NCI-H1105 treated with DMSO at 0.1 percent for 48 hours (cell line): ENCODE results near the gene ASCC1.
"Not testable (repeated sequence)": the region's sequence is repeated elsewhere in the genome, so short reads cannot be mapped to it uniquely, and the experiment has no call there.

Source experiments
- DNase-seq: peaks from one replicate; lab custom pipeline; 2025; lab: John Stamatoyannopoulos, UW

ASCC1 gene

GRCh38 chr10:72124989-72125388, 91.1 kb downstream of the ASCC1 start:
- no peak for DNase-seq

GRCh38 chr10:72124381-72124780, 91.7 kb downstream of the ASCC1 start:
- DNase-seq: no peak

DNA sequence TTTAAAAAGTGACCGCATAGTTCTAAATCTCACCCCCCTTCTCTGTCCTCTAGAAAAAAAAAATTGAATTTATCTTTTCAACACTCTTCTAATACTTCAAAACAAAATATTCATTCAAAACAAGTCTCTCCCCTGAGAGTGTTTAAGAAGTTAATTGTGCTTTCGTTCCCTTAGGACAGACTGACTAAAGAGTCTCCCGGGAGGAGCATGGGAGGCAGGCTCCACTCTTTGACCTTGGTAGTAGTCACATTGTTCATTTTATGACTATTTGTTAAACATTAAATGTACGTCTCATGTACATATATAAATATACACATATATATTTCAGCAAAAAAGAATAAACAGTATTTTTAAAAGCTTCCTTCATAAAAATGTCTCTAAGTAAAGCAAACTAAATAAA, 92.5 kb downstream of the ASCC1 start:
- DNase-seq: no peak

GRCh38 chr10:72122221-72122620, 93.9 kb downstream of the ASCC1 start:
- DNase-seq: no peak

DNA sequence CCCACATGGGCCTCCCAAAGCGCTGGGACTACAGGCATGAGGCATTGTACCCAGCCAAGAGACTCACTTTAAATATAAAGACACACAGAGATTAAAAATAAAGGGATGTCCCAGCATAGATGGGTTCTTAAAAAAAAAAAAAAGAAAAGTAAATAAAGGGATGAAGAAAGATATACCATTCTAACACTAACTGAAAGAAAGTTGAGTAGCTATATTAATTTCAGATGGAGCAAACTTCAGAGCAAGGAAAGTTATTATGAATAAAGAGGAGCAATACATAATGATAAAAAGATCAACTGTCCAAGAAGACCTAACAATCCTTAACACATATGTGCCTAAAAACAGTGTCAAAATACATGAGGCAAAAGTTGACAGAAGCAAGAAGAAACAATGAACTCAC, 94.7 kb downstream of the ASCC1 start:
- DNase-seq: no peak

DNA sequence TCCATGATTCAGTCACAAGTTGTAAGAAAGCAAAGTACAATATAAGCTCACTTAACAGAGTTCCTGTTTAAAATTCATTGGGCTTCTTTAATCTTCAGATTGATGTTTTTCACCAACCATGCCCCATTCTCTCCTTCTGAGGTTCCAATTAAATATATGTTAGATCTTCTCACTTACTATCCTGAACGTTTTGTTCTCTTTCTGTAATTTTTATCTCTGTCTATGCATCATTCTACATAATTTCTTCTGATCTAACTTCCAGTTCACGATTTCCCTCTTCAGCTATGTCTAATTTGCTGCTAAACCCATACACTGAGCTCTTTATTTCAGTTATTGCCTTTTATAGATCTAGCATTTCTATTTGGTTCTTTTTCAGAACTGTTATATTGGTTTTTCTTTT, 99.7 kb downstream of the ASCC1 start:
- DNase-seq: no peak

DNA sequence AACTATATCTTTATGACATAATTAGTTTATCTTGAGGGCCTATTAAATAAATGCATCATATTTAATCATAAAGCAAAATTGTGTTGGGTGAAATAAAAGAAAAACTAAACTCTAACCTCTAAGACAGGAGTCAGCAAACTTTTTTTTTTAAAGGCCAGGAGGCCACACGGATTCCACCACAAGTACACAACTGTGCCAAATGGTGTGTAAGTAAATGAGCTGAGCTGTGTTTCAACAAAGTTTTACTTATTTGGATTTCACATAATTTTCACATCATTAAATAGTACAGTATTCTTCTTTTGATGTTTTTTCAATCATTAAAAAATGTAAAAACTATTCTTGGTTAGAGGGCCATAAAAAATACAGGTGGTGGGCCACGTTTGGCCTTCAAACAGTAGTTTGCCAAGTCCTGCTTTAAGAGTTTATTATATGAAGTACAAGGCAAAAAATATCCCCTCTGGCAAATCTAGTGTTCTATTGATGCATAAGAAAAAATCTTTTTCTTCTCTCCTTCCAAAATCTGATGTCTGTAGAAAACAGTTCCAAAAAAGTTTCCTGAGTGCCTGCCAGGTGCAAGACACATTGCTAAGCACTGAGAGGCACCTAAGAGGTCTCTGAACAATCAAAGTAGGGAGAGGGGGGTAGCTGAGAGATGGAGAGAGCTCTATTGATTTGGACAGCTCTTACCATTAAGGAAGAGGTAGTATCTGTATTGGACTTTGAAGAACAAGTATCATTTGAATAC, 101.2 kb downstream of the ASCC1 start:
- DNase-seq: no peak

DNA sequence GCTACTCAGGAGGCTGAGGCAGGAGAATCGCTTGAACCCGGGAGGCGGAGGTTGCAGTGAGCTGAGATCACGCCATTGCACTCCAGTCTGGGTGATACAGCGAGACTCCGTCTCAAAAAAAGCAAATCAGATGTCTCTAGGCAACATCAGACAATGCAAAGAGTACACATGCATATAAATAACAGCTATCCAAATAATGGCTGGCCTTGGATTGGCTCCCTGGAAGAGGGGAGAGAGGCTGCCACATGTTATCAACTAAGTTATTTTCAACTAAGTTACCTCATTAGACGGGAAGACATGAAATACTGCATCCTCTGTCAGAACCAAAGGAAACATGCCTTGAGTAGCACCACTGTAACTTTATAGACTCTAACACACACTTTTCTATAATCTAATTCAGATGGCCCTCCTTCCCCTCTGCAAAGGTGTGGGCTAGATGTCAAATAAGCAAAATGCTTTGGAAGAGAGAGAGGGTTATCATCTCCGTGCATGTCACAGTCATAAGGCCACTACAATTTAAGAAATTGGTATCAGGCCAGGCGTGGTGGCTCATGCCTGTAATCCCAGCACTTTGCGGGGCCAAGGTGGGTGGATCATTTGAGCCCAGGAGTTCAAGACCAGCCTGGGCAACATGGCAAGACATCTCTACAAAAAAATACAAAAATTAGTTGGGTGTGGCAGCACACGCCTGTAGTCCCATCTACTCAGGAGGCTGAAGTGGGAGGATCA, 105.2 kb downstream of the ASCC1 start:
- no peak for DNase-seq

- DNase-seq: no peak
Measured at GRCh38 chr10:72109636-72110157, 106.4 kb downstream of the ASCC1 start.

- no peak for DNase-seq
Measured at GRCh38 chr10:72108830-72109635, 107.0 kb downstream of the ASCC1 start.

- DNase-seq: not testable (repeated sequence)
Measured at GRCh38 chr10:72108004-72108370, 108.1 kb downstream of the ASCC1 start.

GRCh38 chr10:72107325-72108003, 108.6 kb downstream of the ASCC1 start:
- no peak for DNase-seq

GRCh38 chr10:72106896-72107295, 109.2 kb downstream of the ASCC1 start:
- no peak for DNase-seq

DNA sequence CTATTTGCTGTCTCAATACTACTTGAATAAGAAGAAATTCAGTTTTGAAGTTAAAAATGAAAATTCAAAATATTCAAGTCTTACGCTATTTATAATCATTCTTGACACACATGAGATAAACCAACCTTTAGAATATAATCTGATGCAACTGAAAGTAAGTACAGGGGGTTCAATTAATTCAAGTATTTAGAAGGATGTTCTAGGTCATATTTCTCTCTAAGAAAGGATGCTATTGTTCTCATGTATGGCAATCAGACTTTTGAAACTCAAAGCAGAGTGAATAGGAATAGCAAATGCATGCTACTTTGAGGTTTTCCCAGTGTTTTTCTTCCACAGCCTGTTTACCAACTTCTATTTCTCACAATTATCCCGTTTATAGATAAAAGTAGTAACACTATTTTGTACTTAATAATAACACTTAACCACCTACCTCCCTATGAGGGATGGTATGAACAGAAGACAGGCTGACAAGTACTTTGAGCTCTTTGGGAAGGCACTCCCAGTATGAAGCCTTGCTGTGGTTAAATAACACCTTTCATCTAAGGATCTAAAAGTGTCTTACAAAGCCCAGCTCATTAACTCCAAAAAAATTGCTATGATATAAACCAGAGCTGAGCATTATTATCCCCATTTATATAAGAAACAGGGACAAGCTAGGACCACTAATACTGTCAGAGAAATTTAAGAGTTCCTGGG, 109.8 kb downstream of the ASCC1 start:
- DNase-seq: no peak

DNA sequence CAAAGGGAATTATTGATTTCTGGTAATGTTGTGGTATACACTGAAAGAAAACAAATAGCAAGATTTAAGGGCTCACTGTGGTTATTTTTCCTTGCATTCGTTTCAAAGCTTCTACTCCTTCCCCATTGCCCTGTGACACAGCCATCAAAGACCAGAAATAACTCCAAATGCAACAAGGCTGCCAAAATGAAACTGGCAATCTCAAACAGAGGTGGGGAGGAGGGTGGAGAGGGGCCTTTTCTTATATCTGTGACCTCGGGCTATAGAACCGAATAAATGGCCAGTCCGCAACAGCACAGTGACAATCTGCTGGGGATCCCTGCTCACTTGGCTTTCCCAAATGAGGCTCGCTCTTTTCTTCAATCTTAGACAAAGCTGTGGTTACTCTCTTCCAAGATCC, 110.4 kb downstream of the ASCC1 start:
- no peak for DNase-seq

GRCh38 chr10:72105098-72105475, 111.0 kb downstream of the ASCC1 start:
- DNase-seq: no peak

- no peak for DNase-seq
Measured at GRCh38 chr10:72104472-72105097, 111.5 kb downstream of the ASCC1 start.

- DNase-seq: no peak
Measured at GRCh38 chr10:72099600-72099921, 116.5 kb downstream of the ASCC1 start.

GRCh38 chr10:72098836-72099599, 117.1 kb downstream of the ASCC1 start:
- no peak for DNase-seq

GRCh38 chr10:72098301-72098835, 117.7 kb downstream of the ASCC1 start:
- no peak for DNase-seq
